A673 (cell line): Measurements from ENCODE around the gene APEH.
"Not testable (repeated sequence)": the region's sequence is repeated elsewhere in the genome, so short reads cannot be mapped to it uniquely, and the experiment has no call there.

Experiments used
- CTCF ChIP-seq: fragments of 300-800, 200-600 bp; sonication (generic); conservative IDR thresholded peaks from 2 replicates; pipeline ENCODE4 v1.5.1; 2017; ENCODE audit warnings: low read depth, mild to moderate bottlenecking, antibody characterized with exemption, low read length, moderate library complexity, mixed read lengths
- EZH2 ChIP-seq: fragments of 200-600 bp; sonication (generic); IDR thresholded peaks from 2 replicates; pipeline ENCODE4 v1.6.1; 2017; ENCODE audit warnings: borderline replicate concordance, low read depth, mild to moderate bottlenecking, mixed read lengths, antibody characterized with exemption, low read length; ENCODE audit not compliant: poor library complexity, severe bottlenecking

DNA sequence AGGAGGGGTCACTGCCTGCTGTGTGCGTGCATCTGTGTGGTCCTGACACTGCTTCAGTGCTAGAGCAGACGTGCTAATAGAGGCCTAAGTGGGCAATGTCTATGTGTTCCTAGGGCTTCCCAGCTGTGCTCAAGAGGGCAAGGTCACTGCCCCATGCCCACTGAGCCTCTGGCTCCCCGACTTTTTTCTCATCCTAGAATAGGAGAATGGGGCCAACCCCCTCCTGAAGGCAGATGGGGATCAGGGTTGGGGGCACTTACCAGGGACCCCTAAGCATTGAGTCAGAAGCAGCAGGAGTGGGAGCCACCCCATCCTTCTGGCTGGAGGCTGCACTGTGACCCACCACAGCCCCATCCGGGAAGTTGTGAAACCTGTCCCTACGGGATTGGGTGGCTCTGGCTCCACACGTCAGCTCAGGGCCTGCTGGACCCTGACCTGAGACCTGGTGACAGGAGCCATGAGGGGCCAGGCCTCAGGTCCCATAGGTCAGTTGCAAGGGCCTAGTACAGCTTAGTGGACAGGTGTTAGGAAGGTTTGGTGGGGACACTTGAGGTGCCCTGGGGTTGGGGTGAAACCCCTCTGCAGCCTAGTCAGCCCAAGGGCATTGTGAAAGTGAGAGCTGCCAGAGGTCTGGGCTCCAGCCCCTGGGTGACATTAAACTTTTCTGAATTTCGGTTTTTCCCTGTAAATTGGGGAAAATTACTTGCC lies 14.3 kb downstream of the APEH start:
- TF ChIP-seq CTCF, EZH2: not testable (repeated sequence)
